HG03521 (cell line): ENCODE measurements around the gene STOML1.
"Not testable (repeated sequence)": the region's sequence is repeated elsewhere in the genome, so short reads cannot be mapped to it uniquely, and the experiment has no call there.

Source experiments
- ATAC-seq: cut with Tn5 transposase; IDR thresholded peaks from one replicate; pipeline ENCODE4 v1.9.1; 2021; ENCODE audit warnings: mild to moderate bottlenecking, moderate library complexity; ENCODE audit not compliant: unreplicated experiment

Gene STOML1

DNA sequence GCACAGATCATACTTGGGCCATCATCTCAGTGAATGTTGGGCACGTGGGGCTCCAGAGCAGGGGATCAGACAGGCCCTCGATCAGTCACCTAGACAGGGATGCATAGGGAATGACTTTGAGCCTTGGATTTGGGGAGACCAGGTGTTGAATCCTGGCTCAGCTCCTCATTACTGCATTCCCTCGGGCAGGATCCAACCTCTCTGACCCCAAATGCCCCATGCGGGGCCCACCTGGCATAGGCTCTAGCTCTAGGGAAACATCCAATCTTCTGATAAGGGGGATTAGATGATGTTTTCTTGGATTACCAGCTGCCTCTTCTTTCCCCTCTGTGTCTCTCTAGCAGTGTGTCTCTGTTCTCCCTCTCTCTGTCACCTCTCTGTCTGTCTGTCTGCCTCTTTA, 43.1 kb downstream of the STOML1 start:
- ATAC-seq, result no peak

DNA sequence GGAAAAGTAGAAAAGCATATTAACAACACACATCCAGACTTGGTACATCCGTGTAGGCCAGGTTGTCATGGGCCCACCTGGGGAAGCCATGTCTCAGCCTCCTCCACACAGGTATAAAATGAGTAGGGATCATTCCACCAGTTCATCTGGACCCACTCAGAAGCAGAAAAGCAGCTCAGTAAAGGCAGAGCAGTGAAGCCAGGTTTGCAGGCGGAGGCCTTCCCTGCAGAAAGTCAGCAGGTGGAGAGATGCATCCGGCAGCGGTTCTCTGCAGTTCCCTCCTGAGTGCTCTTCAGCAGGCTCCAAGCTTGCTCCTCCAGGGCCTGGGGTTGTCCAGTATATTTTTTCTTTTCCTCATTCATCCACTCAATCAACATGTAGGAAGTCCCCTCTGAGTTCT, 43.7 kb downstream of the STOML1 start:
- ATAC-seq, result no peak

DNA sequence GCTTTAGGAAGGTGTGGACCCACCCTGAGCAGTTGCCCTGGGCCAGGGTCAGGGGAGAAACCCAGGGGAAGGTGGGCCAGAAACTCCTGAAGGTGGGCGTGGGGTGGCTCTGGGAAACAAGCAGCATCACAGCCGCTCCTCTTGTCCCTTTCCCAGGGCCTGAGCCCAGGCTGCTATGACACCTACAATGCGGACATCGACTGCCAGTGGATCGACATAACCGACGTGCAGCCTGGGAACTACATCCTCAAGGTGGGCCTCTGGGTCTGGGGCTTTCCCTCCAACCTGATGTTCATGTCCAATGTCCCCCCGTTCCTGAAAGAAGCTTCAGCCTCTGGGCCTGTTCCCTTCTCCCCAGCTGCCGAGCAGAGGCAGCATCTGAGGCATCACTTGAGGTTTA, 44.4 kb downstream of the STOML1 start:
- no peak for ATAC-seq

DNA sequence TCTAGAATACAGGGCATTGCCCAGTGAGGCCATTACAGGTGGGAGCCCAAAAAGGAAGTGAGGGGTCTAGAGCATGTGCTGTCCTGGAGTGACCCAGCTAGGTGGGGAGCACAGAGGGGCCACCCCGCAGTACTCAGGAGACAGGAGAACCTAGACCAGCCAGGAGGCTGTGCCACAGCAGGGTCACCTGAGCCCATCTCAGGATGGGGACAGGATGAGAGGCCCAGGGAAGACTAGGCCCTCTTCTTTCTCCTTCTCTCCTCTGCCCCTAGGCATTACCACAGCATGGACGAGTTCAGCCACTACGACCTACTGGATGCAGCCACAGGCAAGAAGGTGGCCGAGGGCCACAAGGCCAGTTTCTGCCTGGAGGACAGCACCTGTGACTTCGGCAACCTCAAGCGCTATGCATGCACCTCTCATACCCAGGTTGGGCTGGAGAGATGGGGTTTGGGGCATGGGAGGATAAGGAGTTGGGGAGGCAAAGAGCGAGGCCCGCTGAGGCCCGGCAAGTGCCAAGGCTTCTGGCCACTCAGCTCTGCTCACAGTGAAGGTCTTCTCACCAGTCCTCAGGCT, 45.2 kb downstream of the STOML1 start:
- no peak for ATAC-seq

DNA sequence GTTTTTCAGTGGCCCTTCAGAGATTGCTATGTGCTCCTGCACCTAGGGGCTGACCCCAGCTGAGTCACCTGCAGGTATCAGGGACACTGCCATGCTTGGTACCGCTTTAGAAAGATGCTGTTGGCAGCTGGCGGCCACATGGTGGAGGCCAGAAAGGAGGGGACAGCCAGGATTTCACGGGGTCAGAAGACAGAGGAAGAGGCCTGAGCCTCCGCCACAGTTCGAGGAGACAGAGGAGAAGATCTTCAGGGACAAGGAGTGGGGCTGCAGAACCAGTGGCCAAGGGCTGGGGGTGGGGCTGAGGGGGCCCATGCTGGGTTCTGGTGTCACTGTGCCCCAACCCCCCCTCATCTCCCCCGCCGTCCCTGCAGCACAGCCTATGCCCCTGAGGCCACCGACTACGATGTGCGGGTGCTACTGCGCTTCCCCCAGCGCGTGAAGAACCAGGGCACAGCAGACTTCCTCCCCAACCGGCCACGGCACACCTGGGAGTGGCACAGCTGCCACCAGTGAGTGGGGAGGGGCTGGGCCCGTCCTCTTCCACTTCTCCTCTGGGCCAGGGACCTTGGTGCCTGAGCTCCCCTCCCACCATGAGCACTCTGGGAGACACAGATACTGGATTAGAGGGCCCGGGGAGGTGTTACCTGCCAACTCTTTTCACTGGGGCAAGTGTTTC, 45.9 kb downstream of the STOML1 start:
- no peak for ATAC-seq

DNA sequence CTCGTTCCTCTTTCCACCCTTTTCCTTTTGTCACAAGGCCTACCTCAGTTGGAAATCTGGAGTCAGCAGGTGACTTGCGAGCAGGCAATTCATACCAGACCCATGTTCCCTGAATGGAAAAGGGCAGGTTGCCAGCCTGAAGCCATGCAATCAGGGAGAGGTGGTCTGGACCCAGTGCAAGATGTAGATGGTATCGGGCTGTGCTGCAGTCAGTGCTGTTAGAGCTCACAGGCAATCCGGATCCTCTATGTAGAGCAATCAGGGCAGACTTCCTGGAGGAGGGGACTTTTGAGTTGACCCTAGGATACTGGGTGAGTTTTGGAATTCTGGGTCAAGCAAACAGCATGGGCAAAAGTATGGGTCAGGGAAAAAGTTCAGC, 47.0 kb downstream of the STOML1 start:
- no peak for ATAC-seq

DNA sequence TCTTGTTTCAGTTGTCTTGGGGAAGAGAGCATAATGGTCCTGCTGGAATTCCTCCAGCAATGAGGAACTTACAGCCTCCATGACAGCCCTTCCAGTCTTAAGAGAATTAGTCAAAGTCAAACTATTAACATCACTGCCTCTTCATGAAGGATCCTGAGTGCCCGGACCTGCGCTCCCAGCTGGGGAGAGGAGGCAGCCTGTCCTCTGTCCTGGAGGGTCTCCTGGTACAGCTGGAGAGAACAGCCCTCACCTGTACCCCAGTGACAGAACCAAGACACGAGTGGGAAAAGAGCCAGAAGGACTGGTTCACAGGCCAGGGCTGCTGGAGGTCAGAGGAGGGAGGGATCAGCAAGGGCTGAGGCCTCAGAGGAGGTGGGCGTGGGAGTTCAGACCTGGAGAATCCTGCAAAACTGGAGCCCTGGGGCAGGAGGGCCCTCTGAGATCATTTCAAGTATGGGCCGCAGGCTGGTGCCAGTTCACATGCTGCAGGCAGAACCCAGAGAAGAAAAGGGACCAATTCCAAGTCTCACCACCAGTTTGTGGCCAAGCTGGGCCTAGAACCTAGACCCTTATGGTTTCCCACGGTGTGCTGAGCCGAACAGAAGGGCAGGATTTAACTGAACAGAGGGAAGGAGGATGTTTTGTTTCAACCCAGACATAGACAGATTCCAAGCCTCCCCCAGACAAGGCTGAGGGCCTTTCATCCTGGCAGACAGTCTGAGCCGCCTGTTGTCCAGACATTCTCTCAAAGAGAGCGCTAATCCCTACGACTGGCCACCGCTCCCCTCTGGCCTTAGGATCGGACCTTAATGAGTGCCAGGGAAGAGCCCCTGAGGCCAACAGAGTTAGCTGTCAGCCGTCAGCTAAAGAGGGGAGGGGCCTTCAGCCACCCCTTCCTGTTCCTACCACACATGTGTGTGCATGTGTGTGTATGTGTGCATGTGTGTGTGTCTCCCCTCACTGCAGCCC, 47.6 kb downstream of the STOML1 start:
- ATAC-seq, result no peak

DNA sequence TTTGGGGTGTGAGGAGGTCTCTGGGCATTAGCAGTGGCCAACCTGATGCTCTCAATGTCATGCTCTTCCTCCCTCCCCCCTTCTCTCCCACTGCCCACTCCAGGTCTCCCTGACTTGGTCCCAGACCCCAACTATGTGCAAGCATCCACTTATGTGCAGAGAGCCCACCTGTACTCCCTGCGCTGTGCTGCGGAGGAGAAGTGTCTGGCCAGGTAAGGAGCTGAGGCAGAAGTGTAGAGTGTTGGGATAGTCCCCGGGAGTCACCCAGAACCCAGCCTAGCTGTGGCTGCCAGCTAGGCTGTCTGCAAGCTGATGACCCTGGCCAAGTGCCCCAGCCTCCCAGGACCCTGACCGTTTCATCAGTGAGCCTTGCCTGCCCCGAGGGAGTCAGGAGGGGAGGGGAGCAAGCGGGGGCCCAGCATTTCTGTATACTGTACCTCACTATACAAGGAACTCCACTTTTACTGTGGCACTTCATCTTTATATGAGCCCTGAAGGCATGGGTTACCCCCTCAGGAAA, 49.3 kb downstream of the STOML1 start:
- no peak for ATAC-seq

DNA sequence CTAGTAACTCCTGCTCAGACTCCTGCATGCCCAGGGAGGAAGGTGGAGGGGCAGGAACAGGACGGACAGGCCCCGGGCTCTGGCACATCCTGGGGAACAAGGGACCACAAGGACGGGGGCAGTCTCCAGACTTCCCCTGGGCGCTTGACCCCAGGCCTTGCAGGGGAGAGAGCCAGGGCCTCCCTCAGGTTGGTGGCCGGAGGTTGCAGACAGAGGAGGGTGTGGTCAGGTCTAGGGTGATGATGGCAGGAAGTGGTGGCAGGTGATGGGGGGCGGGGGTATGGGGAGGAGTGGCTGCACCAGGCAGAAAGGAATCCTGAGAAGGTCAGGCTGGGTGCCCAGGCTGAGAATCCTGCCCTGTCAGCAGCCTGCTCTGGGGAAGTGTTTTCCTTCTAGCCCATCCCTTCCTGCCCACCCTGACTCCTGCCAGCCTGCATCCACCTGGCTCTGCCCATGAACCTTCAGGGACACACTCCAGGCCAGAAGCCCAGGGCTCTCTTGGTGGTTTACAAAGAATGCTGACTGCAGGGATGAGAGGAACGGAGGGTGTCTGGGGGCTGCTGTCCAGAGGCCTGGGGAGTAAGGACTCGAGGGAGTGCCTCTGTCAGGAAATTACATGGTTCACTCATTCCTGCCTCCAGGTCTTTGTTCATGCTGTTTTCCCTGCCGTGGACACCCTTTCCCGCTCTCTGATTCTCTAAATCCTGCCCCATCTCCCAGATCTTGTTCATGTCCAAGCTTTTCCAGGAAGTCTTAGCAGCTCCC, 50.0 kb downstream of the STOML1 start:
- no peak for ATAC-seq

DNA sequence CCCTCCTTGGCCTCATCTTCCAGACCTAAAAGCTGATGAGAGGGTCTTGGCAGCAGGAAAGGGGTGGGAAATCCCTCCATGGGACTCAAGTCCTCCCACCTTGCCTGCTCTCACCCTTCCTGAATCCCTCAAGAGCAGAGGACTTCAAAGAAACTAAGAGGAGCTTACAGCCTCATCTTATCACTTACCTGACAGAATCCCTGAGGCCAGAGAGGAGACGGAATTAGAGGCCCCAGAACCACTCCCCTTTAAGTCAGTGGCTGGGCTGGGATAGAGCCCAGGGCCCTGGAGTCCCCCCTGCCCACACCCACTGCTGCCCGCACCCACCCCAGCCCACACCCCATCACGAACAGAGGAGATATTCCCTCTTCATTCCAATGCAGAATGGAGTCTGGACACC, 50.6 kb downstream of the STOML1 start:
- ATAC-seq, result no peak

DNA sequence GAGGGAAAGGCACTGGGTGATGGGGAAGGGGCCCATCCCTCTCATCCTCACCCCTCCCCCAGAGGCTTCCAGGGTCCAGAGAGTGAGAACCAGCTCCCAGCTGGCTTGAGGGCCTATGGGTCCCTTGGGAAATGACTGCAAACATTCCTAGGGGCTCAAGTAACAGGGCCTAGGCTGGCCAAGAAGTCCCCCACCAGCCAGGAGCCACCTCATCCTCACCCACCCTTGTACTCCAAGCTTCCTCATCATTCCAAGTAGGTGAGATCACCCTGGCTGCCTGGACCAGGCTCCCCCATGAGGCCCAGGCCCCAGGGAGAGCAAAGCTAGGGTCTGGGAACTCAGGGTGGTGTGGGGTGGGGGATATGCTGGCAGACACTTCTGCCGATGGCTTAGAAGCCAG, 51.1 kb downstream of the STOML1 start:
- no peak for ATAC-seq

DNA sequence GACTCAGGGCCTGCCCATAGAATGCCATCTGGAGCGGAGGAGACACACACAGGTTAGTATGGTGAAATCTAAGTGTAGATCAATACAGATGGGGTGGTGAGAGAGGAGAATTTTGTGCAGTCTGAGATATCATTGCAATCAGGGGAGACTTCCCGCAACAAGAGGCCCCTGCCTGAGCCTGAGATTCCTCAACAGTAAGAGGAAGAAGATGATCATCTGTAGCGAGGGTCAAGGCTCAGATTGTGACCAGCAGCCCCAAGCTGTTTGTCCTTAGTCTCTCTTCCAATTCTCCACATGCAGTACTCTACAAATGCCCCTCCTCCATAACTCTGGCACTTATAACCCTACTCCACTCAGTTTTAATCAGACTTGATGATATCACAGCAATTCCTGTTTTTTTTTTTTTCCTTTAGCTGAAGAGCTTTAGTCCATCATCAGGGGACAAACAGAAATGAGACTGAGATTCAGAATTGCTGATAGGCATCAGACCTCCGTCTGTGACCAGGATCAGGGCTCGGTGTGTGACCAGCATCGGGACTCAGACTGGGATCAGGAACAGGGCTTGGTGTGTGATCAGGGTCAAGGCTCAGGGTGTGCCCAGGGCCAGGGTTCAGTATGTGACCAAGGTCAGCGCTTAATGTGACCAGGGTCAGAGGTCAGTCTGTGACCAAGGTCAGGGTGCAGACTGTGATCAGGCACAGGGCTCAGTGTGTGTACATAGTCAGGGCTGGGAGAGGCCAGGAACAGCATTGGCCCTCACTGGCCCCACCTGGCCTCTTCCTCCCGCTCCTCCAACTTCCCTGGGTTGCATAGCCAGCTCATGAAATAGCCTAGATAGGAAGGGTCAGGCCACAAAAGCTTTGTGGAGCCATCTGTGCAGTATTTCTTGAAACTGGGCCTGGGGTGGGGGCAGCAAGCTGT, 51.8 kb downstream of the STOML1 start:
- no peak for ATAC-seq

DNA sequence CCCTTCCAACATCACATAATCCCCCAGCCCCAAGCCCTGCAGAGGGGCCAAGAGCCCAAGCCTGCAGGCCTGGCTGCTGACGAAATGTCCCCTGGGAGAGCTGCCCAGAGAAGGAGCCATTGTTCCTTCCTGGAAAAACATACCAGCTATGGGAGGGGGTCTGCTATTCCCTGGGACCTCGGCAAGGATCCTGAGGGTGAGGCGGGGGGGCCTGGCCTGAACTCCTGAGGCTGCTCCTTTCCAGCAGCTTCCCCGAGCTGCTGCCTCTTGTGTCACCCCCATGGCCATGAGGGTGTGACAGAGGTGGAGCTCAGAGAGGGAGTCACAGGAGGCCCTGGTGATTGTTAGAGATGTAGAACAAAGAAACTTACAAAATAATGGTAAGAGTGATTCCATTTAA, 53.0 kb downstream of the STOML1 start:
- ATAC-seq, result no peak

DNA sequence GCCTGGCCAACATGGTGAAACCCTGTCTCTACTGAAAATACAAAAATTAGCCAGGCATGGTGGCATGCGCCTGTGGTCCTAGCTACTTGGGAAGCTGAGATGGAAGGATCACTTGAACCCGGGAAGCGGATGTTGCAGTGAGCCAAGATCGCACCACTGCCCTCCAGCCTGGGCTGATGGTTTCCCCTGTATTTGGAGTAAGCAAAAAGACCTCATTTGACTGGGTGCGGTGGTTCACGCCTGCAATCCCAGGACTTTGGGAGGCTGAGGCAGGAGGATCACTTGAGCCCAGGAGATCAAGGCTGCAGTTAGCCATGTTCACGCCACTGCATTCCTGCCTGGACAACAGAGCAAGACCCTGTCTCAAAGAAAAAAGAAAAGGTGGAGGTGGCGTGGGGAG, 53.6 kb downstream of the STOML1 start:
- ATAC-seq, result not testable (repeated sequence)

DNA sequence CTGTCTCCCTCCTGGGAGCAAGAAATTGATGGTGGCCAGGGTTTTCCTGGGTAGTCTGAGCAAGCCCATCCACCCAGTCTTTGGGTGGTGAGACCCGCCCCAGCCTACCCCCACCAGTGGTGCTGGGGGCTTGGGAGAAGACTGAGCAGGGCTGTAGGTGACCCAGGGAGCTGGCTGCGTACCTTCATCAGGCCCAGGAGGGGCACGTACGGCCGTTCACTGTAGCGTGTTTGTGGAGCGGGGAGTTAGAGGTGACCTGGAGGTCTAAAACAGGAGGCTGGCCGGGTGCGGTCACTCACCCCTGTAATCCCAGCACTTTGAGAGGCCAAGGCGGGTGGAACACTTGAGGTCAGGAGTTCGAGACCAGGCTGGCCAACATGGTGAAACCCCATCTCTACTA, 54.4 kb downstream of the STOML1 start:
- ATAC-seq, result no peak

DNA sequence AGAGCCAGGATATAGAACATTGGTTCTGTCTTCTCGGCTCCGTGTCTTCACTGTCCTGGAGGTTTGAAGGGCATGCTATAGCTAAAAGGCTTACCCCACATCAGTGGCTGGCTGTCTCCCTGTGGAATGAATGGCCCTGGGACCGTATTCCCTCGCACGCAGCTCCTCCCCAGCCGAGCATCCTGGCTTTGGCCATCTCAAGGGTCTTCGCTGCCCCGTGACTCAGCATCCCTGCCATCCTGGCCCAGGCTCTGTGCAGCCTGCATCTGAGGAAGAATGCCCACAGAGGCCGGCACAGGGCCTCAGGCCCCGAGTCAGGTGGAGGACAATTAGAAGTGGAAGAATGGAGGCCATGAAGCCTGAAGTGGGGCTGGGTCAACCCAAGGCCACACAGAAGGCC, 54.8 kb downstream of the STOML1 start:
- ATAC-seq, result no peak

DNA sequence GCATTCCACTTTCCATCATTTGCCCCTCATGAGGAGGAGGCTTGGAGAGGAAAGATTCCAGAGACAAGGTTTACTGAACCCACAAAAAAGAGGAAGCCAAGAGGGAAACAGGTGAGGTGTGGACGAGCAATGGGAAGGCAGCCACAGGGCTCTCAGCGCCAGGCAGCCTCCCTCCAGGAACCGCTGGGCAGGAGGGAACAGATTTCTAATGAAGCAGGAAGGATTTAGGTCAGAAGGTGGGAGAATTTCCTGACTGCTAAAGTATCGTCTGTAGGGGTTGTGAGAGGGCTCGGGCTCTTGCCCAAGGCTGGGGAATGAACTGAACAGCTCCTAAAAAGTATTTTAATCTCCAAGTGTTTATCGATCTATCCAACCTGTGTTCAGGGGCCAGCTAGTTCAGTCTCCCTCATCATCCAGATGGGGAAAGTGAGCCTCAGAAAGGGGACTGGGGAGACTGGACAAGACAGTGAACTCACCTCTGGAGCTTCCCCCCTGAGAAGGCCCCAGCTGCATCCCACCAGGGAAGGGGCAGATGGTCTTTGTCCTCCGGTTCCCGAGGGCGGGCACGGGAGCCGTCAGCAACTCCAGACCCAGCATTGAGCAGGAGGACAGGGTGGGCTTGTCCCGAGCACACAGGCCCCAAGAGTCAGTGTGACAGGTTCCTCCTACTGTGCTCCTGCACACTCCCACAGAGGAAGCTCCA, 55.4 kb downstream of the STOML1 start:
- ATAC-seq, result no peak

DNA sequence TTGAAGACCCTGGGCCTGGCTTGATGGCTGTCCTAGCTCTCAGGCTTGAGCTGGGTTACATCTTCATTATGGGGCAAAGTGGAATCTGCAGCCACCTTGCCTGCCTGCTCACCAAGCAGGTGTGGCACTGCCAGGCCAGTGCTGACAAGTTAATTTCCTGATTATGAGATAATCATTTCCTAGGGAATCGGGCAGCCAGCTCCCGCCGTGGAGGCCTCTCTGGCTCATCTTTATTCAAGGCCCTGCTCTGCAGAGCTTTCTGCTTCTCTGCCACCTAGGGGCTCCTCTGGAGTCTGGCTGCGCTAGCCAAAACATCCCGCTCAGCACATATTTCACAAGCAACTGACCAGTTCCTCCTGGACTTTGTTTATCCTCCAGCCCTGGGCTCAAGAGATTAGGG, 55.9 kb downstream of the STOML1 start:
- no peak for ATAC-seq

DNA sequence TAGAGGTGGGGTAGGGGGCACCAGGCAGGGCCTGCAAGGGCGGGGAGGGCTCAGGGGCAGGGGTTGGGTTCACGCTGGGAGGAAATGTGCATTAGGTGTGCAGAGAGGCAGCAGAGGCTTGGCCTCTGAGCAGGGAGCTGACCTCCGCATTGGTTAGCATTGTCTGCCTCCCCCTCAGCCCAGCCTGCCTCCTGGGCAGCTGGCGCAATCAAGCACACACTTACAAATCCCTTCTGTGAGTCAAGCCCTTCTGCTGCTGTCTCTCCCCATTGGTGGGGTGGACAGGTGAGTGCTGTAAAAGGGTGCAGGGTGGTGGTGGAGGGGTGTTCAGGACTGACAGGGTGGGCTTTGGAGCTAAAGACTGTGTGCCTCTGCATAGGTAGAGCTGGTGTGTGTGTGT, 56.5 kb downstream of the STOML1 start:
- ATAC-seq, result no peak
